ENCODE data around the gene NEURL1B.
"Not testable (repeated sequence)": the region's sequence is repeated elsewhere in the genome, so short reads cannot be mapped to it uniquely, and the experiment has no call there.

Gene NEURL1B

GRCh38 chr5:172672681-172673080 lies 31.6 kb downstream of the NEURL1B start:
- DNase-seq (ENCODE audit: low read depth): no peak
- H3K4me3 ChIP-seq (ENCODE audit: control insufficient read depth, low read depth, low read length): no peak overlapping the region
- no peak for TF ChIP-seq CTCF (conservative IDR thresholded peaks at IDR 0.05; ENCODE audit: control insufficient read depth, insufficient read depth, low read depth, low read length)

GRCh38 chr5:172674155-172674554 lies 33.1 kb downstream of the NEURL1B start:
- TF ChIP-seq CTCF (conservative IDR thresholded peaks at IDR 0.05; ENCODE audit: control insufficient read depth, insufficient read depth, low read depth, low read length): no peak
- no peak for DNase-seq (ENCODE audit: low read depth)
- H3K4me3 ChIP-seq (ENCODE audit: control insufficient read depth, low read depth, low read length): no peak overlapping the region

- TF ChIP-seq CTCF (conservative IDR thresholded peaks at IDR 0.05; ENCODE audit: control insufficient read depth, insufficient read depth, low read depth, low read length): no peak
- DNase-seq (ENCODE audit: low read depth): no peak
- H3K4me3 ChIP-seq (ENCODE audit: control insufficient read depth, low read depth, low read length): no peak overlapping the region
Measured at GRCh38 chr5:172676914-172677475, 35.9 kb downstream of the NEURL1B start.

GRCh38 chr5:172678362-172678874 lies 37.4 kb downstream of the NEURL1B start:
- DNase-seq (ENCODE audit: low read depth); H3K4me3 ChIP-seq (ENCODE audit: control insufficient read depth, low read depth, low read length): not testable (repeated sequence)

- TF ChIP-seq CTCF (conservative IDR thresholded peaks at IDR 0.05; ENCODE audit: control insufficient read depth, insufficient read depth, low read depth, low read length): no peak
- H3K4me3 ChIP-seq (ENCODE audit: control insufficient read depth, low read depth, low read length): no peak overlapping the region
- no peak for DNase-seq (ENCODE audit: low read depth)
Measured at GRCh38 chr5:172678902-172679301, 37.8 kb downstream of the NEURL1B start.

- no peak for TF ChIP-seq CTCF (conservative IDR thresholded peaks at IDR 0.05; ENCODE audit: control insufficient read depth, insufficient read depth, low read depth, low read length)
Measured at GRCh38 chr5:172679628-172680212, 38.7 kb downstream of the NEURL1B start.

GRCh38 chr5:172680921-172681320 lies 39.9 kb downstream of the NEURL1B start:
- no peak overlapping the region for H3K4me3 ChIP-seq (ENCODE audit: control insufficient read depth, low read depth, low read length)
- TF ChIP-seq CTCF (conservative IDR thresholded peaks at IDR 0.05; ENCODE audit: control insufficient read depth, insufficient read depth, low read depth, low read length): no peak
- DNase-seq (ENCODE audit: low read depth): no peak

More at GRCh38 chr5:172679628-172680212, 38.7 kb downstream of the NEURL1B start:
- no peak for DNase-seq (ENCODE audit: low read depth)
- H3K4me3 ChIP-seq (ENCODE audit: control insufficient read depth, low read depth, low read length): no peak overlapping the region
